Panc1 (cell line): Measurements from ENCODE around the gene ARX. TPM values are rescaled to one million over a fixed set of nuclear protein-coding genes. Genes with fewer than 3 reads are reported as not detected.

Source experiments
- ATAC-seq: fragments of 200-7000 bp; cut with Tn5 transposase; 2 replicates; pipeline ENCODE4 v1.9.1; 2020; ENCODE audit warnings: mild to moderate bottlenecking, moderate library complexity
- Bru-seq: library from RNA; stranded (reverse); fragments of 400-500 nt; gene quantifications from one replicate; lab custom pipeline; 2021; lab: Mats Ljungman, UMichigan
- BruChase-seq, 2 experiments: library from RNA; stranded (reverse); fragments of 400-500 nt; gene quantifications; one replicate each; lab custom pipeline; 2021; lab: Mats Ljungman, UMichigan
- BruUV-seq: library from RNA; stranded (reverse); fragments of 400-500 nt; replicated peaks from 2 replicates; lab custom pipeline; 2021; lab: Mats Ljungman, UMichigan
- CTCF ChIA-PET: fragments of 300-600 bp; sonication (Branson Sonifier 250); formaldehyde crosslinking; loops from one replicate; lab custom pipeline; 2022; ENCODE audit warnings: antibody characterized with exemption; lab: Charles Lee
- POLR2A ChIA-PET: fragments of 300-600 bp; sonication (Branson Sonifier 250); formaldehyde crosslinking; loops from one replicate; lab custom pipeline; 2022; ENCODE audit warnings: antibody characterized with exemption; lab: Charles Lee
- DNase-seq: peaks from one replicate; pipeline ENCODE4 v3.0.0-alpha.2; 2010; ENCODE audit warnings: low read depth, low spot score
- H3K27ac ChIP-seq: 2 replicates; pipeline ENCODE4 v1.5.1; 2011; ENCODE audit warnings: mild to moderate bottlenecking, low read length, inconsistent platforms
- H3K27me3 ChIP-seq: fragments of 200-500 bp; sonication (Bioruptor generic); 2 replicates; pipeline ENCODE4 v1.6.0; 2014; ENCODE audit warnings: low read length, inconsistent platforms; ENCODE audit not compliant: control insufficient read depth, insufficient read depth
- H3K36me3 ChIP-seq: fragments of 200-500 bp; sonication (Bioruptor generic); 2 replicates; pipeline ENCODE4 v1.5.1; 2014; ENCODE audit warnings: inconsistent platforms, mild to moderate bottlenecking, low read length, moderate library complexity; ENCODE audit not compliant: control insufficient read depth, insufficient read depth
- H3K4me1 ChIP-seq: 2 replicates; pipeline ENCODE4 v1.5.1; 2011; ENCODE audit warnings: inconsistent platforms, mild to moderate bottlenecking, low read length, moderate library complexity; ENCODE audit not compliant: control insufficient read depth, insufficient read depth
- H3K4me3 ChIP-seq, 2 experiments: 2 replicates each; pipeline ENCODE4 v1.5.1; 2011 to 2012; ENCODE audit warnings: low read depth in 2 of 2, low read length in 2 of 2, mild to moderate bottlenecking in 2 of 2, inconsistent platforms in 1 of 2, moderate library complexity in 1 of 2
- H3K9me3 ChIP-seq: fragments of 200-500 bp; sonication (Bioruptor generic); 2 replicates; pipeline ENCODE4 v1.5.1; 2014; ENCODE audit warnings: low read depth, mild to moderate bottlenecking, inconsistent platforms, low read length, moderate library complexity; ENCODE audit not compliant: control insufficient read depth, insufficient read depth
- CTCF ChIP-seq: fragments of 450-650 bp; IDR thresholded peaks from 2 replicates; pipeline ENCODE4 v1.5.1; 2017; ENCODE audit warnings: mild to moderate bottlenecking
- POLR2AphosphoS5 ChIP-seq: IDR thresholded peaks from 2 replicates; pipeline ENCODE4 v1.6.1; 2012; ENCODE audit warnings: mild to moderate bottlenecking, low read depth, low read length, moderate library complexity
- REST ChIP-seq, 2 experiments: IDR thresholded peaks; 2 replicates each; pipeline ENCODE4 v1.6.1; 2011 to 2012; ENCODE audit warnings: low read depth in 2 of 2, control low read depth in 1 of 2, low read length in 1 of 2, mild to moderate bottlenecking in 1 of 2, moderate library complexity in 1 of 2; ENCODE audit not compliant: insufficient read depth in 1 of 2
- SIN3A ChIP-seq: IDR thresholded peaks from 2 replicates; pipeline ENCODE4 v1.6.1; 2012; ENCODE audit warnings: low read depth, mild to moderate bottlenecking, low read length, moderate library complexity, borderline replicate concordance; ENCODE audit not compliant: insufficient read depth
- TCF7L2 ChIP-seq: IDR thresholded peaks from 2 replicates; pipeline ENCODE4 v1.6.1; 2011; ENCODE audit warnings: mild to moderate bottlenecking, low read depth, low read length, inconsistent platforms
- in situ Hi-C: cut with HindIII; loops from 2 replicates; pipeline ENCODE4 v1.10.0; 2016; ENCODE audit warnings: low sequenced_read_pairs, low pct_unique_long_range_greater_than_20kb
- intact Hi-C: fragments of 100-400 bp; cut with micrococcal nuclease; formaldehyde crosslinking; loops from one replicate; pipeline ENCODE4 v1.10.0; 2022; ENCODE audit not compliant: unreplicated experiment
- long read RNA-seq: library from polyadenylated mRNA; unstranded; transcript quantifications from one replicate; pipeline ENCODE4 v2.0.0, GENCODE V29; 2021; ENCODE audit not compliant: unreplicated experiment
- polyA plus RNA-seq: library from polyadenylated mRNA; unstranded; fragments of >200 nt; gene quantifications from one replicate; pipeline ENCODE4 v1.2.1, GENCODE V29; 2012; ENCODE audit warnings: missing spikeins; ENCODE audit not compliant: insufficient read length
- total RNA-seq: library from RNA; stranded (reverse); gene quantifications from one replicate; pipeline ENCODE4 v1.2.1, GENCODE V29; 2021; ENCODE audit not compliant: unreplicated experiment

ARX gene
- total RNA-seq (0.15 TPM), Bru-seq, nascent RNA (percentile 7 among the genes with signal in this experiment), BruChase-seq, experiment 1, labeled RNA remaining after a 2-hour chase (percentile 6 among the genes with signal in this experiment), BruChase-seq, experiment 2, labeled RNA remaining after a 6-hour chase (percentile 7 among the genes with signal in this experiment)
- not detected for polyA plus RNA-seq
- long read RNA-seq: 0 reads

- ATAC-seq (peak; percentile 69), DNase-seq (no peak)
- Histone ChIP-seq H3K9me3 (no peaks in the 10 kb centered on the region), H3K27me3 (peaks cover 13% of the 10 kb centered on the region), H3K4me3 (no peak within 1 kb of the TSS), H3K36me3 (no peaks in the 10 kb centered on the region), H3K4me1 (no peaks in the 10 kb centered on the region), H3K27ac (no peak within 1 kb of the TSS)
- ChIA-PET POLR2A (no interaction called here), CTCF (no interaction called here)
- no TSS peak for BruUV-seq
- in situ Hi-C loops (no loop called here), intact Hi-C loops (no loop called here)
- no peak for TF ChIP-seq SIN3A
- no peak for TF ChIP-seq POLR2AphosphoS5
- TF ChIP-seq REST (IDR thresholded peaks at IDR 0.05; ENCODE audit: insufficient read depth in 1 of 2, low read depth in 2 of 2, low read length in 1 of 2): no peak
- TF ChIP-seq CTCF: no peak
- TF ChIP-seq TCF7L2: no peak
Observed at GRCh38 chrX:25015486-25016360, at the start of gene ARX. TSS of gene ARX (minus strand) at chrX:25015965. CDS start at chrX:25015737, 228 bp downstream.

- DNase-seq: no peak
- CTCF ChIA-PET: no interaction called here
- no peaks in the 10 kb centered on the region for H3K9me3 ChIP-seq
- H3K4me1 ChIP-seq: no peaks in the 10 kb centered on the region
- no peak for ATAC-seq
- intact Hi-C loops (no loop called here), in situ Hi-C loops (no loop called here)
- H3K27me3 ChIP-seq: no peaks in the 10 kb centered on the region
- POLR2A ChIA-PET: no interaction called here
- no peak overlapping the region for H3K27ac ChIP-seq
- TF ChIP-seq TCF7L2: no peak
- no peak for TF ChIP-seq SIN3A
- TF ChIP-seq REST (IDR thresholded peaks at IDR 0.05; ENCODE audit: insufficient read depth in 1 of 2, low read depth in 2 of 2, low read length in 1 of 2): no peak
- no peak for TF ChIP-seq POLR2AphosphoS5
- TF ChIP-seq CTCF: no peak
- H3K4me3 ChIP-seq: no peak overlapping the region
- no peaks in the 10 kb centered on the region for H3K36me3 ChIP-seq
- no TSS peak for BruUV-seq
Observed at GRCh38 chrX:25059273-25059672, 43.5 kb upstream of the ARX start.
